Measurements from ENCODE around the gene PIAS1. TPM values are rescaled to one million over a fixed set of nuclear protein-coding genes. Genes with fewer than 3 reads are reported as not detected.

The PIAS1 gene
- total and polyA plus RNA-seq, 2 donors (not counting 1 experiment from before 2014, with no cell fraction given), result 28.8 to 87.3 TPM

GRCh38 chr15:68223171-68223570 lies 169.1 kb downstream of the PIAS1 start:
- H3K4me1 ChIP-seq (ENCODE audit: control insufficient read depth in 2 of 2, insufficient read depth in 2 of 2, low read length in 2 of 2), result peaks cover 14 to 19% of the 10 kb centered on the region in 2 donors
- no peak overlapping the region for H3K9ac ChIP-seq (ENCODE audit: low read length)
- ATAC-seq (ENCODE audit: low read depth) (no peak), DNase-seq (no peak)
- Mint-ChIP-seq H3K4me3 (no peak overlapping the region), H3K27me3 (no peaks in the 10 kb centered on the region), H3K9me3 (ENCODE audit: insufficient read depth) (no peaks in the 10 kb centered on the region), H3K4me1 (peaks cover 22% of the 10 kb centered on the region), H3K27ac (no peak overlapping the region)
- no peaks in the 10 kb centered on the region for H3K27me3 ChIP-seq (replicated peaks in 1 of 4; ENCODE audit: control extremely low read depth in 1 of 4, control insufficient read depth in 3 of 4, insufficient read depth in 4 of 4, low read length in 3 of 4)
- H3K4me3 ChIP-seq (ENCODE audit: control extremely low read depth in 1 of 5, extremely low read depth in 1 of 5, insufficient read depth in 1 of 5, low read depth in 2 of 5, low read length in 4 of 5), result no peak overlapping the region
- H3K36me3 ChIP-seq (replicated peaks in 1 of 2; ENCODE audit: control extremely low read depth in 1 of 2, control insufficient read depth in 1 of 2, extremely low read depth in 1 of 2, insufficient read depth in 2 of 2, low read length in 1 of 2), result peaks cover 0 to 4% of the 10 kb centered on the region in 2 experiments
- H3K27ac ChIP-seq (ENCODE audit: low read length in 2 of 2), result no peak overlapping the region
- CTCF ChIA-PET, result no interaction called here
- H3K4me2 ChIP-seq (replicated peaks; ENCODE audit: low read depth, low read length, poor library complexity, severe bottlenecking), result no peak overlapping the region
- TF ChIP-seq CTCF (IDR thresholded peaks at IDR 0.05) (no peak), EZH2 (IDR thresholded peaks at IDR 0.05; ENCODE audit: borderline replicate concordance, insufficient read depth, low read depth, low read length, poor library complexity, severe bottlenecking) (no peak)
- no peak overlapping the region for H2AFZ ChIP-seq (ENCODE audit: insufficient read depth, low read depth, low read length, poor library complexity, severe bottlenecking)
- WGBS (ENCODE audit: insufficient coverage), result 98% methylated on average over 6 of the region's 6 CpGs
- peaks cover 46% of the 10 kb centered on the region for H3K79me2 ChIP-seq (ENCODE audit: control insufficient read depth, insufficient read depth, low read length)
- no peaks in the 10 kb centered on the region for H3K9me3 ChIP-seq (ENCODE audit: control extremely low read depth in 1 of 3, control insufficient read depth in 2 of 3, insufficient read depth in 1 of 3, low read length in 2 of 3)
- H4K20me1 ChIP-seq (ENCODE audit: control insufficient read depth, insufficient read depth, low read length, poor library complexity, severe bottlenecking), result peaks cover 29% of the 10 kb centered on the region
- POLR2A ChIA-PET, result no interaction called here
- intact Hi-C loops (cut with micrococcal nuclease), result no loop called here

- H3K4me3 ChIP-seq (ENCODE audit: control extremely low read depth in 1 of 5, extremely low read depth in 1 of 5, insufficient read depth in 1 of 5, low read depth in 2 of 5, low read length in 4 of 5), result no peak overlapping the region
- no peaks in the 10 kb centered on the region for H3K9me3 Mint-ChIP-seq (ENCODE audit: insufficient read depth)
- no peak overlapping the region for H2AFZ ChIP-seq (ENCODE audit: insufficient read depth, low read depth, low read length, poor library complexity, severe bottlenecking)
- peaks cover 30% of the 10 kb centered on the region for H3K4me1 Mint-ChIP-seq
- TF ChIP-seq CTCF (IDR thresholded peaks at IDR 0.05) (no peak), EZH2 (IDR thresholded peaks at IDR 0.05; ENCODE audit: borderline replicate concordance, insufficient read depth, low read depth, low read length, poor library complexity, severe bottlenecking) (no peak)
- H3K27me3 ChIP-seq (replicated peaks in 1 of 4; ENCODE audit: control extremely low read depth in 1 of 4, control insufficient read depth in 3 of 4, insufficient read depth in 4 of 4, low read length in 3 of 4), result no peaks in the 10 kb centered on the region
- no peak overlapping the region for H3K9ac ChIP-seq (ENCODE audit: low read length)
- no peak overlapping the region for H3K27ac Mint-ChIP-seq
- intact Hi-C loops (cut with micrococcal nuclease), result no loop called here
- CTCF ChIA-PET, result interaction anchor here (0.7 kb wide), 1 partner anchor 396 kb away, joined by 3 read pairs; no protein-coding TSS in a partner anchor
- peaks cover 22% of the 10 kb centered on the region for H4K20me1 ChIP-seq (ENCODE audit: control insufficient read depth, insufficient read depth, low read length, poor library complexity, severe bottlenecking)
- H3K27ac ChIP-seq (ENCODE audit: low read length in 2 of 2), result no peak overlapping the region
- H3K4me3 Mint-ChIP-seq, result no peak overlapping the region
- no peaks in the 10 kb centered on the region for H3K27me3 Mint-ChIP-seq
- no peak for DNase-seq
- peaks cover 0 to under 1% of the 10 kb centered on the region in 2 experiments for H3K36me3 ChIP-seq (replicated peaks in 1 of 2; ENCODE audit: control extremely low read depth in 1 of 2, control insufficient read depth in 1 of 2, extremely low read depth in 1 of 2, insufficient read depth in 2 of 2, low read length in 1 of 2)
- H3K79me2 ChIP-seq (ENCODE audit: control insufficient read depth, insufficient read depth, low read length), result peaks cover 49% of the 10 kb centered on the region
- no peak for ATAC-seq (ENCODE audit: low read depth)
- POLR2A ChIA-PET, result interaction anchor here (0.6 kb wide), 1 partner anchor 336 kb away, joined by 6 read pairs; no protein-coding TSS in a partner anchor
- 100% methylated on average over 1 of the region's 3 CpGs for WGBS (ENCODE audit: insufficient coverage)
- no peaks in the 10 kb centered on the region for H3K9me3 ChIP-seq (ENCODE audit: control extremely low read depth in 1 of 3, control insufficient read depth in 2 of 3, insufficient read depth in 1 of 3, low read length in 2 of 3)
- H3K4me1 ChIP-seq (ENCODE audit: control insufficient read depth in 2 of 2, insufficient read depth in 2 of 2, low read length in 2 of 2), result peaks cover 21 to 27% of the 10 kb centered on the region in 2 donors
- no peak overlapping the region for H3K4me2 ChIP-seq (replicated peaks; ENCODE audit: low read depth, low read length, poor library complexity, severe bottlenecking)
These were observed 170.0 kb downstream of the PIAS1 start for GRCh38 chr15:68224108-68224507.
